Retinal pigment epithelial cell (primary cell): Measurements from ENCODE around the gene GLI1.

Experiments
- DNase-seq: peaks from one replicate; pipeline ENCODE4 v3.0.0-alpha.2; 2010; ENCODE audit warnings: low read depth
- H3K4me3 ChIP-seq: 2 replicates; pipeline ENCODE4 v1.5.1; 2011; ENCODE audit warnings: mild to moderate bottlenecking, low read length, control low read depth, moderate library complexity
- CTCF ChIP-seq: conservative IDR thresholded peaks from 2 replicates; pipeline ENCODE4 v1.5.1; 2011; ENCODE audit warnings: low read depth, low read length, control low read depth, inconsistent platforms

Gene GLI1

GRCh38 chr12:57461917-57462250, 2.3 kb downstream of the GLI1 start:
- H3K4me3 ChIP-seq = peak overlapping the region; percentile 55
- DNase-seq = no peak
- no peak for TF ChIP-seq CTCF

GRCh38 chr12:57462251-57462911, 2.8 kb downstream of the GLI1 start:
- peak overlapping the region; percentile 55 for H3K4me3 ChIP-seq
- peak; percentile 46 for DNase-seq
- peak; percentile 99 for TF ChIP-seq CTCF

GRCh38 chr12:57462912-57463253, 3.3 kb downstream of the GLI1 start:
- H3K4me3 ChIP-seq = no peak overlapping the region

DNA sequence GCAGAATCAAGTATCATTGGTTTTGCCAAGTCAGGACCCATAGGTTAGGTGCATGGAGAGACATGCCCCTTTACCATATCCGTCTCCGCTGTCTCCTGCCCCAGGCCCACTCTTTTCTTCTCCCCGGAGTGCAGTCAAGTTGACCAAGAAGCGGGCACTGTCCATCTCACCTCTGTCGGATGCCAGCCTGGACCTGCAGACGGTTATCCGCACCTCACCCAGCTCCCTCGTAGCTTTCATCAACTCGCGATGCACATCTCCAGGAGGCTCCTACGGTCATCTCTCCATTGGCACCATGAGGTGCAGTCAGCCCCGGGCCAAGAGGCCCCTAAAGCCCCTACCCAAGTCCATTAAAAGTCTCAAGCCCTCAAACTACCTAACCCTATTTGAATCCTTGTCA, 5.0 kb downstream of the GLI1 start:
- no peak for DNase-seq
- no peak for TF ChIP-seq CTCF
- no peak overlapping the region for H3K4me3 ChIP-seq

More at GRCh38 chr12:57462912-57463253, 3.3 kb downstream of the GLI1 start:
- no peak for TF ChIP-seq CTCF
- DNase-seq = no peak

GRCh38 chr12:57465030-57465746, 5.6 kb downstream of the GLI1 start:
- TF ChIP-seq CTCF = no peak
- DNase-seq = no peak
- H3K4me3 ChIP-seq = no peak overlapping the region

GRCh38 chr12:57465747-57466505, 6.3 kb downstream of the GLI1 start:
- H3K4me3 ChIP-seq = no peak overlapping the region
- DNase-seq = no peak
- no peak for TF ChIP-seq CTCF
